Placental pericyte (primary cell): ENCODE results near the gene C17orf75. TPM values are rescaled to one million over a fixed set of nuclear protein-coding genes. Genes with fewer than 3 reads are reported as not detected.

ENCODE experiments used
- total RNA-seq: library from RNA; depleted of rRNA; stranded (reverse); fragments of >200 nt; gene quantifications from 2 replicates; pipeline ENCODE4 v1.2.3, GENCODE V29; 2012

The C17orf75 gene, protein sequence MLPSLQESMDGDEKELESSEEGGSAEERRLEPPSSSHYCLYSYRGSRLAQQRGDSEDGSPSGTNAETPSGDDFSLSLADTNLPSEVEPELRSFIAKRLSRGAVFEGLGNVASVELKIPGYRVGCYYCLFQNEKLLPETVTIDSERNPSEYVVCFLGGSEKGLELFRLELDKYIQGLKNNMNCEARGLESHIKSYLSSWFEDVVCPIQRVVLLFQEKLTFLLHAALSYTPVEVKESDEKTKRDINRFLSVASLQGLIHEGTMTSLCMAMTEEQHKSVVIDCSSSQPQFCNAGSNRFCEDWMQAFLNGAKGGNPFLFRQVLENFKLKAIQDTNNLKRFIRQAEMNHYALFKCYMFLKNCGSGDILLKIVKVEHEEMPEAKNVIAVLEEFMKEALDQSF
- 15.2 and 15.3 TPM in 2 replicates for total RNA-seq

DNA sequence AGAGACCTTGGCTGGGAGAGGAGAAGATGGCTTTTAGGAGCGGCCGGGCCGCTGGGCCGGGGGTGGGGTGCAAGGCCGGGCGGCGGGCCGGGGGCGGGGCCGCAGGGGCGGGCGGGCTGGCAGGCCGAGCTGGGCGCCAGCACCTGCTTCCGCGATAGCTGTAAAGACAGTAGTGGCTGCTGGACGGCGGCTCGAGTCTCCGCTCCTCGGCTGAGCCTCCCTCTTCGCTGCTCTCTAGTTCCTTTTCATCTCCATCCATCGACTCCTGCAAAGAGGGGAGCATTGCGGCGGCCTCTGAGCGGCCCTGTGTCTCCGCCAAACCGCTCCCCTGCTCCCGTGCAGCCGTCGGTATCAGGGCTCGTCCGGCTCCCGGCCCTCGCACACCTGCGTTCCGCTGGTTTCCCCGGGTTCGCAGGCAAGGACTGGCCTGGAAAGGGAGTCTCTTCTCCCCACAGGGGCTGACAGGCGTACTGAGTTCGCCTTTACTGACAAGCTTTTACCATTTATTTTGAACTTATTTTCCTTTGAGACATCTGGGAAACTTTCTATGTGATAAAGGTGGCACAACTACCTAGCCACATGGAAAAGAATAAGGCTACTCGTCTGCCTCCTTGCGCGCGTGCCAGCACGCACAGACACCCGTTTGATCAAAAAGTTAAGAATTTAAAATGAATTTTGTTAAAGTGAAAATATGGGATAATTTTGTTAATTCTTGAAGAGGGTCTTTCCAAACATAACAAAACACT is at the start of gene C17orf75:
Gene C17orf75 (minus strand): TSS at position 317 of the 746 bp plus-strand sequence. CDS start 34 bp downstream, at position 283.

DNA sequence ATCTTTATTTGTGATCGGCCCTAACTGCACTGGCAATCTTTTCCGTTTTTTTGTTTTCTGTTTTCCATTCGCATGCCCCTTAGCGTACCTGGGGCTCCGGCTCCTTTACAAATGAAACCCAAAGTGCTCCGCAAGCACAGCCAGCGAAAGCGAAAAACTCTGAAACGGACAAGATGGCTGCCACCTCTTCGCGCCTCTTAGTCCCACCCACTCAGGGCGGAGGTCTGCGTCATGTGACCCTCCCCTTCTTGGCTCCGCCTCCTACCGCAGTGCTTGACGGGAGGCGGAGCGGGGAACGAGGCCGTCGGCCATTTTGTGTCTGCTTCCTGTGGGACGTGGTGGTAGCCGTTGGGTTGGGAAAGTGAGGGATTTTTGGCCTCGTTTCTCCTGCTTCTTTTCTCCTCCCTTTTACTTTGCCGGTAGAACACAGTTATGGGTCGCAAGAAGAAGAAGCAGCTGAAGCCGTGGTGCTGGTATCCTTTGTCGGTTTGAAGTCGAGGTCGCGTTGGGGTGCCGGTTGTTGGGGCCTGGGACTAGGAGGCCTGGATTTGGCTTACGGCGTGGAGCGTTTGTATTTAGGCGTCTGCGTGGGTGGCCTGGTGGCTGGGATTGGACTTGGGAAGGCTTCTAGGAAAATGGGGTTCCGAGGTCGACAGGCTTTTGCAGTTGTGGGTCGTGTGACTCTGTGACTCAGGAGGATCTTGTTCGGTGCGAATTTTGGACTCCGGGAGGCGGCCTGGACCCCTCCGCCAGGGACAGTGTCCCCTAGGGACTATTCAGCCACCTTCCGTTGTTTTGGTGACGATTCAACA is 8.1 kb upstream of the C17orf75 start, which contains the start of gene ZNF207:
Gene ZNF207 (plus strand): TSS at position 304 of the 812 bp plus-strand sequence. CDS start 129 bp downstream, at position 433.

Other genes with a start within 250 kb of the C17orf75 start
- gene RHOT1, start 199.7 kb downstream of the C17orf75 start, total RNA-seq = 34.5 and 54.7 TPM in 2 replicates
- gene RHBDL3, start 76.3 kb downstream of the C17orf75 start, total RNA-seq = under 0.01 TPM in 1 of 2 replicates, not detected in the other
- gene ZNF207, start 8.0 kb upstream of the C17orf75 start, total RNA-seq = 145 and 196 TPM in 2 replicates
- 84.3 and 155 TPM in 2 replicates for gene PSMD11, start 102.3 kb upstream of the C17orf75 start, total RNA-seq
- gene CDK5R1, start 144.8 kb upstream of the C17orf75 start, total RNA-seq = 0.44 and 1.6 TPM in 2 replicates